ENCODE results near the gene SLC2A10.

The SLC2A10 gene

DNA sequence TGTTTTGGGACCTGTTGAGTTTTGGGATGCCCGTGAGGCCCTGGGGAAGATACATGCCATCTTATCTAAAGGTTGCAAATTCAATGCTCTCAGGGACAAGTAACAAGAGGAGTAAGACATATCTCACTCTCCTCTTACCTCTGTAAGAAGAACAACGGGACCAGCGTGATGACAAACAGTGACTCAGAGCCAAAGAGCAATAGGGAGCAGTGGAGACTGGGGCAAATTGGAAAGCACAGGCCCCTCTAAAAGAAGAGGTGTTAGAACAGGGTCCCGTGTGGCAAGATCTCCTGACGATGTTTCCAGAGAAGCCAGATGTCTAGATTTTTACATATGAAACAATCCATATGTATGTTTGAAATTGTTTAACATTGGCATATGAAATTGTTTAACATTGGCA is 31.8 kb upstream of the SLC2A10 start:
- TF ChIP-seq, protein P1, sequence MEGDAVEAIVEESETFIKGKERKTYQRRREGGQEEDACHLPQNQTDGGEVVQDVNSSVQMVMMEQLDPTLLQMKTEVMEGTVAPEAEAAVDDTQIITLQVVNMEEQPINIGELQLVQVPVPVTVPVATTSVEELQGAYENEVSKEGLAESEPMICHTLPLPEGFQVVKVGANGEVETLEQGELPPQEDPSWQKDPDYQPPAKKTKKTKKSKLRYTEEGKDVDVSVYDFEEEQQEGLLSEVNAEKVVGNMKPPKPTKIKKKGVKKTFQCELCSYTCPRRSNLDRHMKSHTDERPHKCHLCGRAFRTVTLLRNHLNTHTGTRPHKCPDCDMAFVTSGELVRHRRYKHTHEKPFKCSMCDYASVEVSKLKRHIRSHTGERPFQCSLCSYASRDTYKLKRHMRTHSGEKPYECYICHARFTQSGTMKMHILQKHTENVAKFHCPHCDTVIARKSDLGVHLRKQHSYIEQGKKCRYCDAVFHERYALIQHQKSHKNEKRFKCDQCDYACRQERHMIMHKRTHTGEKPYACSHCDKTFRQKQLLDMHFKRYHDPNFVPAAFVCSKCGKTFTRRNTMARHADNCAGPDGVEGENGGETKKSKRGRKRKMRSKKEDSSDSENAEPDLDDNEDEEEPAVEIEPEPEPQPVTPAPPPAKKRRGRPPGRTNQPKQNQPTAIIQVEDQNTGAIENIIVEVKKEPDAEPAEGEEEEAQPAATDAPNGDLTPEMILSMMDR (conservative IDR thresholded peaks at IDR 0.05), result no peak
- H3K27ac ChIP-seq, result no peak overlapping the region

DNA sequence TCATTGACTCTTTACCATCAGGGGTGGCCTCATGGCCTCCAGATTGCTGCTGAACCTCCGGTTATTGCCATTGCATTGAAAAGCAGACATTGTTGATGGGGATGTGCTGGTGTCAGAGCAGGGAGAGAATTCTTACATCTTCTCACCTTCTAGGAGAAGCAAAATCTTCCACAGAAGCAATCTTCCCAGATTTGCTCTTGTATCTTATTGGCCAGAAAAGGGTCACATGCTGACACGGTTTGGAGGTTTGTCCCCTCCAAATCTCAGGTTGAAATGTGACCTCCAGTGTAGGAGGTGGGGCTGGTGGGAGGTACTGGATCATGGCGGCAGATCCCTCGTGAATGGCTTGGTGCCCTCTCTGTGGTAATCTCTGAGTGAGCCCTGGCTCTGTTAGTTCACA is 30.9 kb upstream of the SLC2A10 start:
- H3K27ac ChIP-seq, result no peak overlapping the region
- TF ChIP-seq, protein P1 (conservative IDR thresholded peaks at IDR 0.05), result no peak

DNA sequence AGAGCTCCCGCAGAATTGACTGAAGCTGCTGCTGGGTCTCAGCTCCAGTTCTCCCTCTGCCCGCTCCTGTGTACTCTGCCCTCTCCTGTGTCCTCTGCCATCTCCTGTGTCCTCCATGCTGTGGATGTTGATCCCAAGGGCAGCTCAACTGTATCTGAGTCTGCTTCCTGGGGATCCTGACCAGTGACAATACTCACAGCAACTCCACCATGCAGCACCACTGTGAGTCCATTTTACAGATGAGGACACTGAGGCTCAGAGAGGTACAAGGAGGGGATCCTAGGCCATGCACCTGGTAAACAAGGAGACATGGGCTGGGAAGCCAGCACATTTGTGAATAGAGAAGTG is 28.8 kb upstream of the SLC2A10 start:
- H3K27ac ChIP-seq, result no peak overlapping the region
- TF ChIP-seq, protein P1 (conservative IDR thresholded peaks at IDR 0.05), result no peak

DNA sequence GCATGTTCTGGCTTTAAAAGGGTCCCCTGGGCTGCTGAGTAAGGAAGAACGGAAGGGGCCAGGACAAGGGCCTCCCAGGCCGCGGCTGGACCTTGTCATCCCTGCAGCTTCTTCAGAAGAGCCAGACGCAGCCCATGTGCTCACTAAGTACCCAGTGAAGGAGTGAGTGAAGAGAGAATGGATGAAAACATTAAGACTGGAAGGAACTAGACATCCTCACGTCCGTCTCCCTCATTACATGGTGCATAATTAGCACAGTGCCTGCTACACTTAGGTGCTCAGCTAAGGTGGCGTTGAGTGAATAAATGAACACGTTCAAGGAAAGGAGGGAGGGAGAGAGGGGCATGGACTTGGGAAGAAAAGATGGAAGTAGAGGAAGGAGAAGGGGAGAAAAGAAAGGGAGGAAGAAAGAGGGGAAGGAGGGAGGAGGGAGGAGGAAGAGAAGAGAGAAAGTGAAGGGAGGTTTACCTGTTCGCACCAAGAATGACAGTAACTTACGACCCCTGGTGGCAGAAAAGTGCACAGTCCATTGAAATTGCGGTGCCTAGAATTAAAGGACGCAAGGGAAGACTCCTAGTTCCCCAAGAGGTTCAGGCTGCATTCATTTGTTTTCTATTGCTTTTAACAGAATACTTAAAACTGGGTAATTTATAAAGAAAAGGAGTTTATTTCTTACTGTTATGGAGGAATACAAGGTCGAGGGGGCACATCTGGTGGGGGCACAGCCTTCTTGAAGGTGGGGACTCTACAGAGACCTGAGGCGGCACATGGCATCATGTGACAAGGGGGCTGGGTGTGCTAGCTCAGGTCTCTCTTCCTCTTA is 28.2 kb upstream of the SLC2A10 start:
- TF ChIP-seq, protein P1 (conservative IDR thresholded peaks at IDR 0.05), result peak; percentile 91
- no peak overlapping the region; the same call in 1 of the 2 replicates for H3K27ac ChIP-seq

DNA sequence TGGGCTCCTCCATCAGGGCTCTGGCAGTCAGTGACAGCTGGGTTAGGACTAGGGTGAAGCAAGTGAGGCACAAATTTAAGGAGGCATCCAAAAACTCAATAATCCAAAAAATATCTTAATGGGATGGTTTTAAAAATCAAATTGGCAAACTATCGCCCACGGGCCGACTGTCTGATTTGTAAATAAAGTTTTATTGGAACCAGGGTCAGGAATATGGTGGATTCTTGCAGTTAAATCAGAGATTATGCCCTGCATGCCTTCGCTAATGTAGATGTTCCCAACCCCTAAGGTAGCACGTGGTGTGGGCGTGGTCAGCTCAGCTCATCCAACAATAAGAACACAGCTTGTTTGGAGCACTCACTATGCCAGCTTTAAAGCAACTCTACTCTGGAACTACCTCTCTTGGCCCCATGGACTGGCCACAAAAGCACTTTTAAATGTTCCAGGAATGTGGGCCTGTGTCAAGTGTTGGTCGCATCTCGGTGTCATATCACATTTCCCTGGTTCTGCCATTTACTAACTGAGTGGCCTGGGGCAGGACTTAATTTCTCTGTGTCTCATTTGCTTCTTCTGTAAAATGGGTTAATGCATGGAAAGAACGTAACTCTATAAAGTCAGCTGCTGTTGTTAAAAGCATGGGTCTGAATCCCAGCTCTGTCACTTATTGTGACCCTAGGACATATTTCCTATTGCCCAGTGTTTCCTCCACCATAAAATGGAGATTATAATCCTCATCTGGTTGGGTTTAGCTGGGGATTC is 27.2 kb upstream of the SLC2A10 start:
- H3K27ac ChIP-seq, result peak overlapping the region; percentile 79
- TF ChIP-seq, protein P1 (conservative IDR thresholded peaks at IDR 0.05), result no peak

DNA sequence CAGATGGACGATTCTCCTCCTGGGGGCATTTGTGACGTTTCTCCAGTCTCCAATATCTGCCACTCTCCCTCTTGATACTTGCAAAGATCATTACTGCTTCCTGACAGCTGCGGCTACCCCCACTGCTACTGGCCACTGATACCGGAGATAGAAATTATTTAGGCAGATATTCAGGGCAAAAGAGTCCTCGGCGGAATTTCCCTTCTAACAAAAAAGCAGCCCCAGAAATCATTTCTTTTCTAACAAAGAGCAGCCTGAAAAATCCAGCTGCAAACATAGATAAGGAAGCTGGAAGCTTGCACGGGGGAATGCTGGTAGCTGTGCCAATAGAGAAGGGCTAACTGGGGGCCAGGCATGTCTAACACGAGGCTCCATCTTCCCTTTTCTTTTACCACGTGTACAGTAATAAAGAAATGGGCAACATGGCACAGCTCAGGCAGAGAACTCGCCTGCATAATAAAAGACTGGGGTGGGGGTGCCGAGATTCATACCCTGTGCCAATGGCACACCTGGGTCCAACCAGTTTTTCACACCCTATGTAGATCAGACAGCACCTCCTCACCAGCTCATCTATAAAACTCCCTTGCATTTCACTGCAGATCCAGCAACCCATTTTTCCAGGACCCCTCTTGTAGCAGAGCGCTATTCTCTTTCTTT is 26.3 kb upstream of the SLC2A10 start:
- TF ChIP-seq, protein P1 (conservative IDR thresholded peaks at IDR 0.05), result no peak
- peak overlapping the region; percentile 79 for H3K27ac ChIP-seq

DNA sequence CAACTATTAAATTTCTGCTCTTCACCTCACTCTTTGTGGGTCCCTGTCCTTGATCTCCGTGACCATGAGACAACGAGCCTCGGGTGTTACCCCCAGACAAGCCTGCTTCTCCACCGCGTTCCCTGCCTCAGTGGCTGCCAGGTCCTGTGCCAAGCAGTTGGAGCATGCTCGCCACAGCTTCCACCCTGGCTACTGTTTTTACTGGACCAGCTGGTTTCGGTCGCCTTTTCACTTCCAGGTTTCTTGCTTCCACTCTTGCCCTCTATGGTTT is 25.8 kb upstream of the SLC2A10 start:
- peak overlapping the region; percentile 79 for H3K27ac ChIP-seq
- TF ChIP-seq, protein P1 (conservative IDR thresholded peaks at IDR 0.05), result no peak

Data from VCaP (cell line).